Activated CD4-positive, alpha-beta memory T cell treated with anti-CD3 and anti-CD28 coated beads, Interleukin-2, amount 10 ng/mL, durations not matched to agents 7 days and 5 days (primary cell): Measurements from ENCODE around the gene ATCAY. TPM values are rescaled to one million over a fixed set of nuclear protein-coding genes. Genes with fewer than 3 reads are reported as not detected.

ENCODE experiments used
- CTCF ChIA-PET: fragments of 350-600 bp; sonication (Branson Sonifier 250); formaldehyde crosslinking; loops from one replicate; lab custom pipeline; 2021; ENCODE audit warnings: antibody characterized with exemption, inconsistent platforms; lab: Charles Lee
- POLR2A ChIA-PET: fragments of 350-600 bp; sonication (Branson Sonifier 250); formaldehyde crosslinking; loops from one replicate; lab custom pipeline; 2021; ENCODE audit warnings: antibody characterized with exemption; lab: Charles Lee
- DNase-seq: peaks from one replicate; pipeline ENCODE4 v3.0.0-alpha.2; 2020
- H3K27ac Mint-ChIP-seq: one replicate; pipeline ENCODE4 v1.8.0; 2021; ENCODE audit warnings: mild to moderate bottlenecking, mixed read lengths
- H3K27me3 Mint-ChIP-seq: one replicate; pipeline ENCODE4 v1.8.0; 2021; ENCODE audit warnings: mixed read lengths
- H3K36me3 Mint-ChIP-seq: one replicate; pipeline ENCODE4 v1.8.0; 2021; ENCODE audit warnings: low read depth, mixed read lengths
- H3K4me1 Mint-ChIP-seq: one replicate; pipeline ENCODE4 v1.8.0; 2021; ENCODE audit warnings: mixed read lengths
- H3K4me3 Mint-ChIP-seq: one replicate; pipeline ENCODE4 v1.8.0; 2021; ENCODE audit warnings: mild to moderate bottlenecking, mixed read lengths
- H3K9me3 Mint-ChIP-seq: one replicate; pipeline ENCODE4 v1.8.0; 2021; ENCODE audit warnings: mixed read lengths
- total RNA-seq, 2 experiments: library from RNA; stranded (reverse); gene quantifications; one replicate each; pipeline ENCODE4 v1.2.3, GENCODE V29; 2021

Gene ATCAY, protein sequence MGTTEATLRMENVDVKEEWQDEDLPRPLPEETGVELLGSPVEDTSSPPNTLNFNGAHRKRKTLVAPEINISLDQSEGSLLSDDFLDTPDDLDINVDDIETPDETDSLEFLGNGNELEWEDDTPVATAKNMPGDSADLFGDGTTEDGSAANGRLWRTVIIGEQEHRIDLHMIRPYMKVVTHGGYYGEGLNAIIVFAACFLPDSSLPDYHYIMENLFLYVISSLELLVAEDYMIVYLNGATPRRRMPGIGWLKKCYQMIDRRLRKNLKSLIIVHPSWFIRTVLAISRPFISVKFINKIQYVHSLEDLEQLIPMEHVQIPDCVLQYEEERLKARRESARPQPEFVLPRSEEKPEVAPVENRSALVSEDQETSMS
- total RNA-seq = not detected

DNA sequence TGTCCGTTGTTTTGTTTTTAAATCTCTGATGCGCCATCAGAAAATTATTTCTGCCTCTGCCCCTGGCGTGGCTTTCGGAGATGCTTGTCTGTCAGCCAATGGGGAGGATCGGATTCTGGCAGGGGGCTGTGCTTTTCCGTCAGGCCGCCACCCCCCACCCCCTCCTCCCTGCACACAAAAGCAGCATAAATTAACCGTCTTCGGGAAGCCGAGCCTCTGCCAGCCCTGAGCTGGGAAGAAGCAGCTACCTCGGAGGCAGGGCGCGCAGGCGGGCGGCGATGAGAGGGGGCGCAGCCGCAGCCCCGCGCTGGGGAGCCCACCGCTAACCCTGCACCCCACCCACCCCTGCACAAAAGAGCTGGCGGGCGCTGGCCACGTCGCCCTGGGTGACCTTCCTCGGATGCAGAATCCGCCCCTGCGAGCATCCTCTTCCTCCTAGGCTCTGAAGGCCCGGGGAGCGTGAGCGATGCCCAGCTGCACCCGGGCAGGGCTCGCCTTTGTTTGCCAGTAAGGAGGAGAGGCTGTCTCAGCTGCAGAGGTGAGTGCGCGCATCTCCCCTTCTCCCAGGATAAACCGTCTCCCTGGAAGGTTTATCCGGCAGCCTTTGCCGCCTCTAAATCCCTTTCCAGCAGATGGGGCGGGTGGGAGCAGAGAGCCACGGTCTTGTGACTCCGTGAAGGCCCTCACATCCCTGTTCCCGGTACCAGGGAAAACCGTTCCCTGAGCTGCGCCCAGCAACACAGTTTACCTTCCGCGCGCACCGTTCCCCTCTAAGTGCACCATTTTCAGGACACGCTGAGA, at the start of gene ATCAY:
Gene ATCAY (plus strand): TSS at position 215 of the 801 bp plus-strand sequence. CDS start 5,083 bp downstream, outside the sequence.
- Mint-ChIP-seq H3K4me3 (no peak within 1 kb of the TSS), H3K9me3 (no peaks in the 10 kb centered on the region), H3K36me3 (no peaks in the 10 kb centered on the region), H3K27me3 (peaks cover 27% of the 10 kb centered on the region), H3K27ac (no peak within 1 kb of the TSS), H3K4me1 (peaks cover 2% of the 10 kb centered on the region)
- POLR2A ChIA-PET = no interaction called here
- DNase-seq = no peak
- CTCF ChIA-PET = no interaction called here

DNA sequence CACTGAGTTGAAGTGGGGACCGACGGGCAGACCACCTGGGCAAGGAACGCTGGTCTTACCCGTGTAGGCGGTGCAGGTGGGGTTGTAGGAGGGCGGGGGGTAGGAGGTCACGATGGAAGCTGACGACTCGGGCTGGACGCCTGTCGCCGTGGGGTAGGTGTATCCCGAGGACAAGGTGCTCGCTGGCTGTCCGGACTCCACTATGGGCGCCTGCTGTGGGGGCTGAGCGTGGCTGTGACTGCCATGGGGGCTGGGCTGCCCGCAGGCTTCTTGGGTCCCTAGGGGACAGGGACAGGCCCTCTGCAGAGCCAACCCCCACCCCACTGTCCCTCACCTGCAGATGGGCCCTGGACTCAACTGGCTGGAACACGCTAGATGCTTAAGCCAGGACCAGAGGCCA, 48.9 kb upstream of the ATCAY start:
- ChIA-PET POLR2A (no interaction called here), CTCF (no interaction called here)
- Mint-ChIP-seq H3K9me3 (no peaks in the 10 kb centered on the region), H3K4me1 (peaks cover 7% of the 10 kb centered on the region), H3K4me3 (no peak overlapping the region), H3K27ac (no peak overlapping the region), H3K36me3 (no peaks in the 10 kb centered on the region), H3K27me3 (no peaks in the 10 kb centered on the region)
- no peak for DNase-seq

DNA sequence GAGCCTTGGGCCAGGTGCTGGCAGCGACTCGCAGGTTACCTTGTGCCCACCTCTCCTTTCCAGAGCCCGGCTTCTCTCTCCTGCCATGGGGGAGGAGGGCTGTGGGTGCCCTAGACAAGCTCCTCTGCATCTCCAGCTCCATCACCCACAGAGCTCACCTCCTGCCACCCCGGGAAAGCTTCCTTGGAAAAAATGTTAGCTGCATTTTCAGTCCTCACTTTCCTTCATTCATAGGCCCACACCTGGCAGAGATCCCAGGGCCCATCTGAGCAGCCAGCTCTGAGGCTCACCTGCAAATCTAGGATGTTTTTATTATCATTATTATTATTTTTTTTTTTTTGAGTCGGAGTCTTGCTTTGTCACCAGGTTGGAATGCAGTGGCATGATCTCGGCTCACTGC, 48.5 kb upstream of the ATCAY start:
- ChIA-PET POLR2A (no interaction called here), CTCF (interaction anchor here (1.1 kb wide), 1 partner anchor 10 kb away, joined by 5 read pairs; no protein-coding TSS in a partner anchor)
- H3K36me3 Mint-ChIP-seq = no peaks in the 10 kb centered on the region
- no peaks in the 10 kb centered on the region for H3K9me3 Mint-ChIP-seq
- peaks cover 7% of the 10 kb centered on the region for H3K4me1 Mint-ChIP-seq
- H3K27ac Mint-ChIP-seq = no peak overlapping the region
- no peak overlapping the region for H3K4me3 Mint-ChIP-seq
- no peaks in the 10 kb centered on the region for H3K27me3 Mint-ChIP-seq
- DNase-seq = no peak

DNA sequence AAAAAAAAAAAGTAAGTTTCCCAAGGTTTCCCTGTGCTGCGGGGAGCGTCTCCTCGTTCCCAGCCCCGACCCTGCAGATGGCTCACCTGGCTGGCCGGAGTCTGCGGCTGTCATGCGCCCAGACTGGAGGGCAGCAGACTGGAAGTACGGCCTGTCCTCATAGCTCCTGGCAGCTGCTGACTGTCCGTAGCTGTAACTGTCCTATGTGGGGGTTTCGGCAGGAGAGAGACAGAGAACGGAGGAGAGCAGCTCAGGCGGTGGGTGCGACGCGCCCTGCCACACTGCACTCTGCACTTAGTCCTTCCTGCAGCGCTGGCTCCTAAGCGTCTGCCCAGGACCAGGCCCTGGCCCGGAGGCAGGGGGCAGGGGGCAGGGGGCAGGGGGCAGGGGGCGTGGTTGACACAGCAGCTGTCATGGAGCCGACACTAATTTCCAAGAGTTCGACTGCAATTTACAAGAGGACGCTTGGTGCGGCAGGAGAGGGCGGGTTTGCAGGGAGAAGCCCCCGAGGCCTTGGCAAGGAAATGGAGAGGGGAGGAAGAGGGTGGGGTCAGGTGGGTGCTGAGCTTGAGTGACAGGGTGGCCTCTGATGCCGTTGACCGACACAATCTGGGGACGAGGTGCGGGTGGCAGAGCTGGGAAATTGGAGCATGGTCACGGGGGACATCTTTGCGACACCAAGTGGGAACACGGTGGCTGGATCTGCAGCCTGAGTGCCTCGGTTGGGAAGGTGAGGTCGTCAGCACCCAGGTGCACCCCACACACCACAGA, 46.7 kb upstream of the ATCAY start:
- POLR2A ChIA-PET = no interaction called here
- Mint-ChIP-seq H3K27me3 (no peaks in the 10 kb centered on the region), H3K9me3 (peaks cover 10% of the 10 kb centered on the region), H3K27ac (no peak overlapping the region), H3K36me3 (no peaks in the 10 kb centered on the region), H3K4me1 (no peaks in the 10 kb centered on the region), H3K4me3 (no peak overlapping the region)
- CTCF ChIA-PET = no interaction called here
- no peak for DNase-seq

DNA sequence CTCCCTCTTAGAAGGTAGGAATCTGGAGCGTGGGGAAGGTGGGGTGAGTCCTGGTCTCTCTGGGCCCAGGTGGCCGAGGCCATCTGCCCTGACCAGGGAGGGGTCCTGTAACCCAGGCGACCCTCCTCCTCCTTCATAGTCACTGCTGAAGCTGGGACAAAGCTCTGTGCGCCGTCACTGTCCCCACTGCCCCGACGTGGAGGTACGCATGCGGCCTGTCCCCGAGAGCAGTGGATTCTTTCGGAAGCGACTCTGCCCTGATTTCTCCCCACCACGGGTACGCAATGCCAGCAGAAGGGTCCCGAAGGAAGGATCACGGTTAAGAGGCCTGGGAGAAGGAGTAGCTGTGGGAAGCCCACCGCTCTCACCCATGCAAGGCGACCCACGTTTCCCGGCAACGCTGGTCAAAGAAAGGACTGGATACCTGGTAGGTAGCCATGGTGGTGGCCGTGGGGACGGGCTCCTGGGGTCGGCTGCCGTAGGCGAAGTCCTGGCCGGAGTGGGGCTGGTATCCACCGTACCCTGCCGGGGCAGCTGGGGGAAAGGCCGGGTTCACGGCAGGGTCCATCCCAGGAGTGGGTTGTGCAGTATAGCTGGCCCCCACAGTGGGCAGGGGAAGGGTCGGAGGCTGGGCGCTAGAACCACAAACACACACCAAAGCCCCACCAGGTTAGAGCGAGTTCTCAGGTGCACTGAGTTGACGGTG, 46.0 kb upstream of the ATCAY start:
- H3K27me3 Mint-ChIP-seq = no peaks in the 10 kb centered on the region
- peaks cover 11% of the 10 kb centered on the region for H3K9me3 Mint-ChIP-seq
- H3K4me3 Mint-ChIP-seq = no peak overlapping the region
- no peaks in the 10 kb centered on the region for H3K4me1 Mint-ChIP-seq
- CTCF ChIA-PET = no interaction called here
- H3K36me3 Mint-ChIP-seq = no peaks in the 10 kb centered on the region
- POLR2A ChIA-PET = no interaction called here
- DNase-seq = no peak
- no peak overlapping the region for H3K27ac Mint-ChIP-seq

DNA sequence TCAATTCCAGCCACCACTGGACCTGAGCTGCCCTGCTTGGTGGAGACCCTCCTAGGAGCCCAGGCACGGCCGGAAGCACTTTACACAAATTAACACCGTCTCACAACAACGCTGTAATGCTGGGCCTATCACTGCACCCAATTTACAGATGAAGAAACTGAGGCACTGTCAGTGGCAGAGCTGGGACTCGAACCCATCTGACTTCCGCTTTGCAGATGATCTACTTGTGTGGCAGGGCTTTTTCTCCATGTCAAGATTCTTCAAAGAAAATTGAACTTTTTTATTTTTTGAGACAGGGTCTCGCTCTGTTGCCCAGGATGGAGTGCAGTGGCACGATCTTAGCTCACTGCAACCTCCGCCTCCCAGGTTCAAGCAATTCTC, 45.4 kb upstream of the ATCAY start:
- POLR2A ChIA-PET = no interaction called here
- H3K27ac Mint-ChIP-seq = no peak overlapping the region

DNA sequence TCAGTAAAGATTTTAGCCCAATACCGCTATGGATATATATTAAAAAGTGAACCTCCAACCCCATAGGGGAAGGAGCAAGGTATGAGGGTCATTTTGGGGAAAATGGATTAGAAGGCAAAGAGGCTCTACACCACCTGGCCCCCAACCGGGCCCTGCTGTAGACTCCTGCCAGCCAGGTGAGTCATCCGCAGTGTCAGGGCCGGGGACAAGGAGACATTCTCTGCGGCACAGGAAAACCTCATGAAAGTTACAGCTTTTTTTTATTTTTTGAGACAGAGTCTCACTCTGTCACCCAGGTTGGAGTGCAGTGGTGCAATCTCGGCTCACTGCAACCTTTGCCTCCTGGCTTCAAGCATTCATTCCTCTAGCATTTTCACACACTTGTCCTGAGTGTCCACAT, 43.6 kb upstream of the ATCAY start:
- Mint-ChIP-seq H3K4me3 (no peak overlapping the region), H3K36me3 (no peaks in the 10 kb centered on the region), H3K9me3 (peaks cover 11% of the 10 kb centered on the region), H3K4me1 (no peaks in the 10 kb centered on the region), H3K27ac (no peak overlapping the region), H3K27me3 (no peaks in the 10 kb centered on the region)
- ChIA-PET POLR2A (no interaction called here), CTCF (no interaction called here)
- no peak for DNase-seq

More for the DNA sequence above, 45.4 kb upstream of the ATCAY start:
- H3K4me3 Mint-ChIP-seq = no peak overlapping the region
- CTCF ChIA-PET = no interaction called here
- no peak for DNase-seq
- no peaks in the 10 kb centered on the region for H3K27me3 Mint-ChIP-seq
- no peaks in the 10 kb centered on the region for H3K4me1 Mint-ChIP-seq
- H3K36me3 Mint-ChIP-seq = no peaks in the 10 kb centered on the region
- peaks cover 11% of the 10 kb centered on the region for H3K9me3 Mint-ChIP-seq

DNA sequence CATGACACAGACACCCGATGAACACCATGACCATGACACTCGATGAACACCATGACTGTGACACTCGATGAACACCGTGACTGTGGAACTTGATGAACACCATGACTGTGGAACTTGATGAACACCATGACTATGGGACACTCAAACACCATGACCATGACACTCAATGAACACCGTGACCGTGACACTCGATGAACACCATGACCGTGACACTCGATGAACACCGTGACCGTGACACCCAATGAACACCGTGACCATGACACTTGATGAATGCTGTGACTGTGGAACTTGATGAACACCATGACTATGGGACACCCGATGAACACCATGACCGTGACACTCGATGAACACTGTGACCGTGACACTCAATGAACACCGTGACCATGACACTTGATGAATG, 43.2 kb upstream of the ATCAY start:
- ChIA-PET POLR2A (no interaction called here), CTCF (no interaction called here)
- no peaks in the 10 kb centered on the region for H3K4me1 Mint-ChIP-seq
- peaks cover 11% of the 10 kb centered on the region for H3K9me3 Mint-ChIP-seq
- H3K36me3 Mint-ChIP-seq = no peaks in the 10 kb centered on the region
- H3K4me3 Mint-ChIP-seq = no peak overlapping the region
- no peak overlapping the region for H3K27ac Mint-ChIP-seq
- no peak for DNase-seq
- H3K27me3 Mint-ChIP-seq = no peaks in the 10 kb centered on the region

DNA sequence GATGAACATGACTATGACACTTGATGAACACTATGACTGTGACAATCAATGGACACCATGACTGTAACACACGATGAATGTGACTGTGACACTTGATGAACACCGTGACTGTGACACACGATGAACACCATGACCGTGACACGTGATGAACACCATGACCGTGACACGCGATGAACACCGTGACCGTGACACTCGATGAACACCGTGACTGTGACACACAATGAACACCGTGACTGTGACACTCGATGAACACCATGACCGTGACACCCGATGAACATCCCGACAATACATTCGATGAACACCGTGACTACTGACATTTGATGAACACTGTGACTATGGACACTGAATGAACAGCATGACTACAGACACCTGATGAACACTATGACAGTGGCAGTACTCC, 42.6 kb upstream of the ATCAY start:
- no peak for DNase-seq
- no peaks in the 10 kb centered on the region for H3K27me3 Mint-ChIP-seq
- H3K4me3 Mint-ChIP-seq = no peak overlapping the region
- H3K36me3 Mint-ChIP-seq = no peaks in the 10 kb centered on the region
- H3K9me3 Mint-ChIP-seq = peaks cover 11% of the 10 kb centered on the region
- ChIA-PET POLR2A (no interaction called here), CTCF (no interaction called here)
- H3K27ac Mint-ChIP-seq = no peak overlapping the region
- H3K4me1 Mint-ChIP-seq = no peaks in the 10 kb centered on the region

DNA sequence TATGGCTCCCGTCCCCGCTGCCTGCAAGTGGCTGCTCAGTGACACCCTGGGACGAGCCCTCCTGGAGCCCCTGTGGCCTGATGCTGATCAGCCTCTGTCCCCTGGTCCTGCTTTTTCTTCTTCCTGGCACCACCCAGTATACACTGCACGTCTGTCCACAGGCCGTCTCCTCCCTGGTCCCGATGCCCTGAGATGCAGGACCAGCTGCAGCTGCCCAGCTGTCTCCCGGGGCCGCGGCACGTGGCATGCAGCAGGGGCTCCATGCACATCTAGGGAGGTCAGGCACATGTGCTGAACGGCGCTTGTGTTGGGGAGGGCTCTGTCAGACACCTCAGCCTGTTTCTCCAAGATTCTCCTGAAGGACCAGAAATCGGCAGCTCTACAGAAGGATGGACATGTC, 41.8 kb upstream of the ATCAY start:
- H3K27ac Mint-ChIP-seq = no peak overlapping the region
- no peaks in the 10 kb centered on the region for H3K36me3 Mint-ChIP-seq
- ChIA-PET CTCF (no interaction called here), POLR2A (no interaction called here)
- H3K9me3 Mint-ChIP-seq = peaks cover 11% of the 10 kb centered on the region
- no peak overlapping the region for H3K4me3 Mint-ChIP-seq
- no peak for DNase-seq
- no peaks in the 10 kb centered on the region for H3K27me3 Mint-ChIP-seq
- no peaks in the 10 kb centered on the region for H3K4me1 Mint-ChIP-seq

DNA sequence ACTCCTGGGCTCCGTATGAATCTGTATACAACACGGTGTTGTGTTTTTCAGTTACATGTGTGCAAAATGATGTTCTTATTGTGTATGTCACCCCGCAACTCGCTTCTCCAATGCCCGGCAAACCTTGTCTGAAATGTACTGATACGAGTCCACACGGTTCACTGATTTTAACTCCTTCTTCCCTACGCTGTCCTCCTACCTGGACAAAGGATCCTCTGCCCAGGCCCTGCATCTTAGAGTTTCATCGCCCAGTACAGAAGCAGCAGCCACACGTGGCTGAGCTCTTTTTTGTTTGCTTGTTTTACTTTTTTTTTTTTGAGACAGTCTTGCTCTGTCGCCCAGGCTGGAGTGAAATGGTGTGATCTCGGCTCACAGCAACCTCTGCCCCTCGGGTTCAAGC, 40.5 kb upstream of the ATCAY start:
- ChIA-PET POLR2A (no interaction called here), CTCF (no interaction called here)
- Mint-ChIP-seq H3K9me3 (peaks cover 11% of the 10 kb centered on the region), H3K27me3 (no peaks in the 10 kb centered on the region), H3K4me3 (no peak overlapping the region), H3K4me1 (no peaks in the 10 kb centered on the region), H3K36me3 (no peaks in the 10 kb centered on the region), H3K27ac (no peak overlapping the region)
- DNase-seq = no peak

DNA sequence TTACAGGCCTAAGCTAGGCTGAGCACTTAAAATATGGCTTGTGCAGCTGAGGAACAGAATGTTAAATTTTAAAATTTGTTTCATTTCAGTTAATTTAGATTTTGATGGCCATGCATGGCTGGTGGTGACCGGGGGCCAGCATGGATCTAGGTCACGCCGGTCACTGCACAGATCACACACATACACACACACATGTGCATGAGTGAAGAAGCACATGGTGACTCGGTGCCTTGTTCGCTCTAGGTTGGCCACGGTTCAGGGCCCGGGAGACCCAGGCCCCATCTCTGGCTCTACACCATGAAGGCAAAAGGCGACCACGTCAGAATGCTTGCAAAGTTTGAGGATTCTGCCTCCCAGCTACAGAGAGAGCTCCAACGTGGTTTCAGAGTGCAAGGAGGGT, 39.7 kb upstream of the ATCAY start:
- no peak overlapping the region for H3K27ac Mint-ChIP-seq
- no peak for DNase-seq
- H3K4me3 Mint-ChIP-seq = no peak overlapping the region
- ChIA-PET CTCF (no interaction called here), POLR2A (interaction anchor here (0.6 kb wide), 1 partner anchor 1155 kb away, joined by 3 read pairs; no protein-coding TSS in a partner anchor)
- peaks cover 11% of the 10 kb centered on the region for H3K9me3 Mint-ChIP-seq
- no peaks in the 10 kb centered on the region for H3K4me1 Mint-ChIP-seq
- H3K27me3 Mint-ChIP-seq = no peaks in the 10 kb centered on the region
- no peaks in the 10 kb centered on the region for H3K36me3 Mint-ChIP-seq

DNA sequence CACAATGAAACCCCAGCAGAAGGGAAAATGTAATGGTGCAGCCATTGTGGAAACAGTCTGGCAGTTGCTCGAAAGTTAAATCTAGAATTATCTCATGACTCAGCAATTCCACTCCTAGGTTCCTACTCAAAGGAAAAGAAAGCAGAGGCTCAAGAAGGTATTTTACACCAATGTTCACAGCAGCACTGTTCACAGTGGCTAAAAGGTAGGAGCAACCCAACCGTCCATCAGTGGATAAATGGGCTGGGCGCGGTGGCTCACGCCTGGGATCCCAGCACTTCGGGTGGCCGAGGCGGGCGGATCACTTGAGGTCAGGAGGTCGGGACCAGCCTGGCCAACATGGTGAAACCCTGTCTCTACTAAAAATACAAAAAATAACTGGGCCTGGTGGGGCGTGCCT, 37.5 kb upstream of the ATCAY start:
- H3K9me3 Mint-ChIP-seq = peaks cover 7% of the 10 kb centered on the region
- no peak for DNase-seq
- no peak overlapping the region for H3K27ac Mint-ChIP-seq
- ChIA-PET POLR2A (no interaction called here), CTCF (no interaction called here)
- H3K36me3 Mint-ChIP-seq = no peaks in the 10 kb centered on the region
- no peaks in the 10 kb centered on the region for H3K4me1 Mint-ChIP-seq
- no peaks in the 10 kb centered on the region for H3K27me3 Mint-ChIP-seq
- no peak overlapping the region for H3K4me3 Mint-ChIP-seq
